GM12873 (cell line): ENCODE measurements around the gene ADAMTS12.

Source experiments
- CTCF ChIP-seq: IDR thresholded peaks from 2 replicates; pipeline ENCODE4 v1.5.1; 2012; ENCODE audit warnings: low read depth, mild to moderate bottlenecking, moderate library complexity, low read length, control low read depth; ENCODE audit not compliant: insufficient read depth; ENCODE audit errors: missing control alignments

Gene ADAMTS12

GRCh38 chr5:33831041-33831440 lies 60.7 kb downstream of the ADAMTS12 start:
- no peak for TF ChIP-seq CTCF

- TF ChIP-seq CTCF, result no peak
Measured at GRCh38 chr5:33829430-33829829, 62.4 kb downstream of the ADAMTS12 start.

- no peak for TF ChIP-seq CTCF
Measured at GRCh38 chr5:33828626-33829308, 63.0 kb downstream of the ADAMTS12 start.

- TF ChIP-seq CTCF, result no peak
Measured at GRCh38 chr5:33827885-33828284, 63.9 kb downstream of the ADAMTS12 start.

GRCh38 chr5:33827018-33827707 lies 64.6 kb downstream of the ADAMTS12 start:
- TF ChIP-seq CTCF, result no peak

- TF ChIP-seq CTCF, result no peak
Measured at GRCh38 chr5:33824516-33825195, 67.1 kb downstream of the ADAMTS12 start.

GRCh38 chr5:33817301-33817700 lies 74.5 kb downstream of the ADAMTS12 start:
- no peak for TF ChIP-seq CTCF
